ENCODE measurements around the gene WAPL.
A peak's percentile ranks its signal among the peaks of the same experiment; 100 is the strongest.
"Not testable (repeated sequence)": the region's sequence is repeated elsewhere in the genome, so short reads cannot be mapped to it uniquely, and the experiment has no call there.

The WAPL gene

GRCh38 chr10:86521678-86522509 lies at the start of gene WAPL:
TSS of gene WAPL (minus strand) at chr10:86521792. CDS start at chr10:86518069, 3,723 bp downstream.
- DNase-seq, result peak; percentile 21

- no peak for DNase-seq
These were observed 47.7 kb upstream of the WAPL start for GRCh38 chr10:86569335-86569734.

- not testable (repeated sequence) for DNase-seq
These were observed 44.9 kb upstream of the WAPL start for GRCh38 chr10:86566518-86566917.

GRCh38 chr10:86563338-86563737 lies 41.7 kb upstream of the WAPL start:
- DNase-seq, result not testable (repeated sequence)

- DNase-seq, result not testable (repeated sequence)
These were observed 37.1 kb upstream of the WAPL start for GRCh38 chr10:86558695-86559094.

GRCh38 chr10:86556933-86557649 lies 35.5 kb upstream of the WAPL start:
- peak; percentile 6 for DNase-seq

- DNase-seq, result no peak
These were observed 34.9 kb upstream of the WAPL start for GRCh38 chr10:86556532-86556931.

GRCh38 chr10:86553639-86554038 lies 32.0 kb upstream of the WAPL start:
- no peak for DNase-seq

GRCh38 chr10:86553213-86553612 lies 31.6 kb upstream of the WAPL start:
- DNase-seq, result no peak

- DNase-seq, result no peak
These were observed 25.7 kb upstream of the WAPL start for GRCh38 chr10:86547296-86547695.

- no peak for DNase-seq
These were observed 23.5 kb upstream of the WAPL start for GRCh38 chr10:86545101-86545500.

GRCh38 chr10:86540016-86540415 lies 18.4 kb upstream of the WAPL start:
- no peak for DNase-seq

- DNase-seq, result no peak
These were observed 17.0 kb upstream of the WAPL start for GRCh38 chr10:86538547-86538946.

- not testable (repeated sequence) for DNase-seq
These were observed 16.4 kb upstream of the WAPL start for GRCh38 chr10:86538040-86538439.

GRCh38 chr10:86536294-86536861 lies 14.8 kb upstream of the WAPL start:
- no peak for DNase-seq

- DNase-seq, result no peak
These were observed 13.7 kb upstream of the WAPL start for GRCh38 chr10:86535132-86535882.

- no peak for DNase-seq
These were observed 11.7 kb upstream of the WAPL start for GRCh38 chr10:86533328-86533727.

GRCh38 chr10:86528736-86529135 lies 7.1 kb upstream of the WAPL start:
- not testable (repeated sequence) for DNase-seq

- DNase-seq, result no peak
These were observed 5.0 kb upstream of the WAPL start for GRCh38 chr10:86526606-86527005.

GRCh38 chr10:86525713-86526112 lies 4.1 kb upstream of the WAPL start:
- DNase-seq, result not testable (repeated sequence)

GRCh38 chr10:86524225-86524962 lies 2.8 kb upstream of the WAPL start:
- no peak for DNase-seq

- DNase-seq, result no peak
These were observed 1.8 kb upstream of the WAPL start for GRCh38 chr10:86523348-86523747.
